ENCODE measurements around the gene USP14.

USP14 gene

DNA sequence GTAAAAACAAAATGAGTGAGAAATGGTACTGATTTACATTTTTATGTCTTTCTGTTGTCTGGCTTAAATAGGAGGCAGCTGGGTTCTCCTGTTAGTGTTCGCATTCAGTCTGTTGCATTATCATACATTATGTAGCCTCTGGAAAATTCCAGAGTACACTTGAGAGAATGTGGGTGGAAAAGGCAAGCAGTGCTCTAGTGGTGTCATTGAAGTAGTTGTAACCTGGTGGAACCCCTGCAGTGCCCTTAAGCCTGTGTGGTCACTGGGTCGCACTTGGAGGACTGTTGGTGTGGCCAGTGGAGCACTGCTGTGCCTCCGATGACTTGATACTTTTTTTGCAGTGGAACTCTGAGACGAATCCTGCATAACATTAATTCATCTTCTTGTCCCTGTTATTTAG, 52.4 kb downstream of the USP14 start:
- H3K27ac Mint-ChIP-seq = no peak overlapping the region
- H3K27me3 Mint-ChIP-seq (ENCODE audit: low read depth, poor library complexity) = no peaks in the 10 kb centered on the region
- no peaks in the 10 kb centered on the region for H3K4me1 Mint-ChIP-seq
- DNase-seq = no peak
- no peaks in the 10 kb centered on the region for H3K9me3 Mint-ChIP-seq
- H3K36me3 Mint-ChIP-seq (ENCODE audit: low read depth) = peaks cover 78% of the 10 kb centered on the region
- TF ChIP-seq, protein P1, sequence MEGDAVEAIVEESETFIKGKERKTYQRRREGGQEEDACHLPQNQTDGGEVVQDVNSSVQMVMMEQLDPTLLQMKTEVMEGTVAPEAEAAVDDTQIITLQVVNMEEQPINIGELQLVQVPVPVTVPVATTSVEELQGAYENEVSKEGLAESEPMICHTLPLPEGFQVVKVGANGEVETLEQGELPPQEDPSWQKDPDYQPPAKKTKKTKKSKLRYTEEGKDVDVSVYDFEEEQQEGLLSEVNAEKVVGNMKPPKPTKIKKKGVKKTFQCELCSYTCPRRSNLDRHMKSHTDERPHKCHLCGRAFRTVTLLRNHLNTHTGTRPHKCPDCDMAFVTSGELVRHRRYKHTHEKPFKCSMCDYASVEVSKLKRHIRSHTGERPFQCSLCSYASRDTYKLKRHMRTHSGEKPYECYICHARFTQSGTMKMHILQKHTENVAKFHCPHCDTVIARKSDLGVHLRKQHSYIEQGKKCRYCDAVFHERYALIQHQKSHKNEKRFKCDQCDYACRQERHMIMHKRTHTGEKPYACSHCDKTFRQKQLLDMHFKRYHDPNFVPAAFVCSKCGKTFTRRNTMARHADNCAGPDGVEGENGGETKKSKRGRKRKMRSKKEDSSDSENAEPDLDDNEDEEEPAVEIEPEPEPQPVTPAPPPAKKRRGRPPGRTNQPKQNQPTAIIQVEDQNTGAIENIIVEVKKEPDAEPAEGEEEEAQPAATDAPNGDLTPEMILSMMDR (IDR thresholded peaks at IDR 0.05) = no peak
- H3K4me3 Mint-ChIP-seq = no peak overlapping the region

GRCh38 chr18:211582-211981, 53.2 kb downstream of the USP14 start:
- no peaks in the 10 kb centered on the region for H3K9me3 Mint-ChIP-seq
- H3K27ac Mint-ChIP-seq = no peak overlapping the region
- peaks cover 72% of the 10 kb centered on the region for H3K36me3 Mint-ChIP-seq (ENCODE audit: low read depth)
- TF ChIP-seq, protein P1 (IDR thresholded peaks at IDR 0.05) = no peak
- no peak overlapping the region for H3K4me3 Mint-ChIP-seq
- DNase-seq = no peak
- H3K27me3 Mint-ChIP-seq (ENCODE audit: low read depth, poor library complexity) = no peaks in the 10 kb centered on the region
- no peaks in the 10 kb centered on the region for H3K4me1 Mint-ChIP-seq

GRCh38 chr18:212780-213179, 54.4 kb downstream of the USP14 start:
- Mint-ChIP-seq H3K9me3 (no peaks in the 10 kb centered on the region), H3K4me3 (no peak overlapping the region), H3K27ac (peak overlapping the region; percentile 44), H3K4me1 (no peaks in the 10 kb centered on the region), H3K36me3 (ENCODE audit: low read depth) (peaks cover 74% of the 10 kb centered on the region), H3K27me3 (ENCODE audit: low read depth, poor library complexity) (no peaks in the 10 kb centered on the region)
- DNase-seq = no peak
- TF ChIP-seq, protein P1 (IDR thresholded peaks at IDR 0.05) = no peak

DNA sequence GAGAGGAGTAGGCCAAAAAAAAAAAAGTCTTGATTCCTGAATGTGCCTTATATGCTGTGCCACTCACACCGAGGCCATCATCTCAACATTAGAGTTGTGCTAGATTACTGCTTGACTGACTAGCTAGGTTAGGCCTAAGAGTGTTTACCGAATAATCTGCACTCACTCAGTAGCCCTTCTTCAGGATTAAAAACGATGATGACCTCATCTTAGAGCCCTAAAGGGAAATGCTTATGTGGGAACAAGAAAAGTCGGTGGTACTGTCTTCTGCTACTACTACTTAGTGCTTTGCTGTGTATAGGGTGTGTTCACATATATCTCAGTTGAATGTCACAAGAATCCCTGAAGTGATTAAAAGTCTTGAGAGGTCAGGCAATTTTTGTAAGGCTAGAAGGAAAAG, 55.1 kb downstream of the USP14 start:
- peaks cover 73% of the 10 kb centered on the region for H3K36me3 Mint-ChIP-seq (ENCODE audit: low read depth)
- H3K4me3 Mint-ChIP-seq = no peak overlapping the region
- no peaks in the 10 kb centered on the region for H3K9me3 Mint-ChIP-seq
- no peaks in the 10 kb centered on the region for H3K27me3 Mint-ChIP-seq (ENCODE audit: low read depth, poor library complexity)
- no peaks in the 10 kb centered on the region for H3K4me1 Mint-ChIP-seq
- TF ChIP-seq, protein P1 (IDR thresholded peaks at IDR 0.05) = no peak
- no peak for DNase-seq
- peak overlapping the region; percentile 7 for H3K27ac Mint-ChIP-seq

- Mint-ChIP-seq H3K4me3 (no peak overlapping the region), H3K4me1 (no peaks in the 10 kb centered on the region), H3K27me3 (ENCODE audit: low read depth, poor library complexity) (no peaks in the 10 kb centered on the region), H3K27ac (peak overlapping the region; percentile 7), H3K36me3 (ENCODE audit: low read depth) (peaks cover 77% of the 10 kb centered on the region), H3K9me3 (no peaks in the 10 kb centered on the region)
- no peak for DNase-seq
- TF ChIP-seq, protein P1 (IDR thresholded peaks at IDR 0.05) = no peak
These were observed 55.6 kb downstream of the USP14 start for GRCh38 chr18:213966-214365.

- no peak for DNase-seq
- no peaks in the 10 kb centered on the region for H3K27me3 Mint-ChIP-seq (ENCODE audit: low read depth, poor library complexity)
- H3K27ac Mint-ChIP-seq = peak overlapping the region; percentile 80
- TF ChIP-seq, protein P1 (IDR thresholded peaks at IDR 0.05) = no peak
- H3K36me3 Mint-ChIP-seq (ENCODE audit: low read depth) = peaks cover 73% of the 10 kb centered on the region
- no peaks in the 10 kb centered on the region for H3K9me3 Mint-ChIP-seq
- H3K4me1 Mint-ChIP-seq = no peaks in the 10 kb centered on the region
- no peak overlapping the region for H3K4me3 Mint-ChIP-seq
These were observed 57.2 kb downstream of the USP14 start for GRCh38 chr18:215448-216010.

Data from nephron progenitor cell (in vitro differentiated cells).